Left renal cortex interstitium (tissue), 4 donors: Measurements from ENCODE around the gene KLK13. TPM values are rescaled to one million over a fixed set of nuclear protein-coding genes. Genes with fewer than 3 reads are reported as not detected.

Experiments used
- DNase-seq, 4 donors: peaks; one replicate each; pipeline ENCODE4 v3.0.0-alpha.2; 2013; ENCODE audit warnings: low read depth in 4 of 4, low spot score in 2 of 4, missing footprints in 1 of 4
- polyA plus RNA-seq, 4 donors: library from polyadenylated mRNA; unstranded; fragments of 120-200 nt; gene quantifications; one replicate each; pipeline ENCODE4 v1.2.1, GENCODE V29; 2013; ENCODE audit not compliant: insufficient read length in 4 of 4

The KLK13 gene
- polyA plus RNA-seq, 4 donors, result 0.22 to 0.66 (median 0.38) TPM

DNA sequence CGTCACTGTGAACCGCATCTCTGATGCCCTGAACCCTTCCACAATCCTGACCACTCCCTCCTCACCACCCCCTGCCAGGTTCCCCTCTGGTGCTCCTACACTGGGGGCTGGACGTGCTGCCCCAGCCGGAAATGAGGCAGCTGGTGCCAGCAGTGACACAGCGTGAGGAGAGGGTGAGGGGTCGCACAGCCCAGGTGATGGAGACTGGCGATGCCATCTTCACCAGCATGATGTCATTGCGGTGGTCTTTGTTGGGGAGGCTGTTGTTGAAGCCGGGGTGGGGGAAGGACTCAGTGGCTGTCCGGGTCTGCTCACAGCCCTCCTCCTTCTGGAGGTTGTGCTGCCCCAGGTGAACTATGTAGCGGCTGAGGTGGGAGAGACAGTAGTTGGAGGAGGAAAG, 40.9 kb downstream of the KLK13 start:
- no peak for DNase-seq

DNA sequence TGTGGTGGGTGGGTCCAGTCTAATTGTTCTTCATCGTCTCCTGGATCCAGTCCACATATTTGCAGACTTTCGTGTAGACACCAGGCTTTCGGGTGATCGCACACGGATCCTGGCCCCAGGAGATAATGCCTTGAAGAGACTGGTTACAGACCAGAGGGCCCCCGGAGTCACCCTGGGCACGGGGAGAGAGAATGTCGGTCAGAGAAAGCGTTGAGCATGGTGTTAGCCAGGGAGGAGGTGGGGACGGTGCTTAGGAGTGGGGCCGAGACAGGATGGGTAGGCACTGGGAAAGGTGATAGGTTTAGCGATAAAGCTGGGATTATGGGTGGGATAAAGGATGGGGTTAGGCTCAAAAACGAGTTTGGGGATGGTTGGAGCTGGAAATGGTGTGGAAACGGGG, 42.4 kb downstream of the KLK13 start:
- no peak for DNase-seq

GRCh38 chr19:51020988-51021651, 43.8 kb downstream of the KLK13 start:
- DNase-seq, result peak in 1 of 4 donors; percentile 50

DNA sequence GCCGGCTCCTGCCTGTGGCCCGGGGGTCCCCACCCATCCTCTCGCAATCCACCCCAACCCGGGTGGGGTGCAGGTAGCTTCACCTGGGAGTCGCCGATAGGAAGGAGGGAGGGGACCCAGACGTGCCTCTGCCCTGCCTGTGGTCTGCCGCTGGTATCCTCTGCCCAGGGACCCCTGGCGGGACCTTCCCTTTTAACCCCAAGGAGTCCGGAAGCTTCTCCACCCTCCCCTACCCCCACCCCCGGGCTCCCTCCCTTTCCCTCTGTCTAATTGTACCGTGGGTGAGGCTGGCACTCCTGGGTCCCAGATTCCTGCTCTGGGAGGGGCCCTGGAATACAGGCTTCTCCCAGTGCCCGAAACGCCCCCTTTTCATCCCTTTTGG, 45.4 kb downstream of the KLK13 start, which contains the start of gene KLK10:
Gene KLK10 (minus strand): TSS at position 166 of the 382 bp plus-strand sequence. CDS start 579 bp downstream, outside the sequence.
- DNase-seq, result no peak

- no peak for DNase-seq
Measured at GRCh38 chr19:51018745-51019543, 45.9 kb downstream of the KLK13 start.

- peak in 1 of 4 donors; percentile 32 for DNase-seq
Measured at GRCh38 chr19:51016798-51017683, 47.9 kb downstream of the KLK13 start.

GRCh38 chr19:51015691-51016267, 49.1 kb downstream of the KLK13 start:
- DNase-seq, result no peak

DNA sequence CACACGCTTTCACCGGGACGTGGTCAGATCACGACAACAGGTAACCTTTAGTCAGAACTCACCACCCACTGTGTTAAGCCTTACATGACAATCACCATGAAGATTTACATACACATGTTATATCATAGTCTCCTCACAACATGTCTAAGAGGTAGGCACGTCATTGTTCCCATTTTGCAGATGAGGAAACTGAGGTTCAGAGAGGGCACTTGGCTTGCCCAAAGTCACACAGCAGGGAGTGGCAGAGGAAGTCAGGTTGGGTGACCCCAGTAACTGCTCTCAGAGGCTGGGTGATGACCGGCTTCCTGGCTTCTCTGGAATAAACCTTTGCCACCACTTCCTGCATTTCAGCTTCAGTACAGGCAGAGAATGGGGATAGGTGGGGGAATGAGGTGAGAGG, 50.6 kb downstream of the KLK13 start:
- DNase-seq, result no peak

DNA sequence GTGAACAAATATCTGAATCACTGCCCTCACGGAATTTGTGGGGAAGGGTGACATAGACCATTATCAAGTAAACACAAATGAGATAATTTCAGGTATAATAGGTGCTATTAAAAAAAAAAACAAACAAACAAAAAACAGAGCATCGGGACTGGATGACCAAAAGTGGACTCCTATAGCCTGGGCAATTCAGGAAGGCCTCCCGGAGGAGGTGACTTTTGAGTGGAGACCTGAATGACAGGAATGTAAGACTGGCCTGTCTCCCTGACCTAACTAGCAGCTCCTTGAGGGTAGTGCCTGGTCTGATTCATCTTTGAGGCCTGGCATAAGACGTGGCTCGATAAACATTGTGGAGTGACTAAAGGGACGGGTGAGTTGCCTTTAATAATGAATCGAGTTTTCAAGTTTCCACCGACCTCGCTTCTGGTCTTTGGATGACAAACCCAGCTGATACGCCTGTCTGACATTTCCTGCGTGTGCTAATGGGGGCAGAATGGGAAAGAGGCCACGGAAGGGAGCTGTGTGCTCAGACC, 52.2 kb downstream of the KLK13 start:
- DNase-seq, result no peak

DNA sequence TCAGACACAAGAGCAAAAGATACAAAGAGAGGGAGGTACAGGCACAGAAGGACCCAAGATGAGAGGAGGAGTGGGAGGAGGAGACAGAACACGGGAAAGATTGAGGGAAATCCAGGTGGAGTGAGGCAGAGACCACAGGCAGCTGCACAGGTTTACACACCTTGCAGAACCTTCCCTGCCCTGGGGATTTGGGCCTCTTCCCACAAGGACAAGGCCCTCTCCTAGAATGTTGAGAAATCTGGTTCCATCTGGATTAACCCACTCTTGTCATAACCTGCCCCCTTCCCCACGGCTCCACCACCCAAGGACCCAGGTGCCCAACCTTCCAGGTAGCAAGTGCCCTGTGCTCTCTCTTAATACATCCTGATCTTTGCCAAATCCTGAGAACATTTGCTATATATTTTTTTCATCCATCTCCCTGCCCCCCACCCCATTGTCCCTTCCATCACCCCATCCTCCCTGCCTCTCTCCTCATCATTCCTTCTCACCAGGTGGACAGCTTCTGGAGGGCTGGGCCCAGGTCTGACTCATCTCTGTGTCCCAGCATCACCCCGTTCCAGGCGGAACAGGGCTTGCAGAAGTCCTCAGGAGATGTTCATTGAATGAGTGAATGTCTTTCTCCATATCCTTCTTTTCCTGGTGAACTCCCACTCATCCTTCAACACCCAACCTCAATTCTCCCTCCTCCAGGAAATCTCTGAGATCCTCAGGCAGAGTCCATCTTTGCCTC, 54.7 kb downstream of the KLK13 start:
- no peak for DNase-seq

DNA sequence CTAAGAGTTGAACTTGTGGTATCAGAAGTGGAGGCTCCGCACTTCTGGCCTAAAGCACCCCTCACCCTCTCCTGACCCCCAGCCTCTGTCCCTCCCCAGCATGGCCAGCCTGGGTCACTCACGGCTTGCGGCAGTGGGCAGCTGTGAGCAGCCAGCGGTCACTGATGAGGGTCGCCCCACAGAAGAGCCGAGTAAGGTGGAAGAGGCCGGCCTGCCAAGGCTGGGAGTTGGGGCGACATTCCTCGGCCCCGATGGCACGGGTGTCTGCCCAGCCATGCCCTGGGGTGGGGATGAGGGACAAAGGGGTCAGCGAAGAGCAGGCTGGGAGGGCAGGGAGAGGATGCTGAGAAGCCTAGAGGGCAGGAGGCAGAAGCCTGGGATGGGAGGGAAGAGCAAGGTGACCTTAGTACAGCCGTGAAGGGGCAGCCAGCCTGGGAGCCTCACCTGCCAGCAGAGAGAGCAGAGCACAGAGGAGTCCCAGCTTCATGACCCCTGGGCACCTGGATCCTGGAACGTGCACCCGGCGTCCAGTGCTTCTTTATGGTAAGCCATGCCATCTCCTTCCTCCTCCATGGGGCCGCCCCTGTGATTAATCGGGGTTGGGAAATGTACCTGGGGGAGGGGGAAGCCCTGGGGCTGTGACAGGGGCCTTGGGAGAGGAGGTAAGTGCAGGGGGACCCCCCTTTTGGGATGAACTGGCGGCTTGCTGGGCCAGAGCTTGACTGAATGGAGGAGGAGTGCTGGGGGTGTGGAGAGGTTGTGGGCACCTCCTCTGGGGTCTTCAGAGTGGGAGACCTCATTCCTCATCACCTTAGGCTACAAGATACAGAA, 55.6 kb downstream of the KLK13 start:
- DNase-seq, result no peak

DNA sequence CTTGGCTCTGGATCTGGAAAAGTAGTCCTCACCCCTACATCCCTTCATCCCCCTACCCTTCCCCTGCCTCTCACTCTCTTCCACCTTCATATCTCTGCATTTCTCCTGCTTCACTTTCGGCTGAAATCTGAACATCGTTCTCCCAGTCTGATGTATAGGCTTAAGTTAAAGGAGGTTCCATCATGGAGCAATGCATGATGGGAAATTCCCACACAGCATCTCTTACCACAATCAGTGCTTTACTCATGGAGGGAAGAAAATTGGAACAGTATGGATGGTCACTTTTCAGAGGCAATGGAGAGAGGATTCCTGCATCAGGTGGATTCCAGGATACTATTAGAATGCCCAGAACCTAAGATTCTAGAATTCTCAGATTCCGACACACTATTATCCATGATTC, 57.4 kb downstream of the KLK13 start:
- no peak for DNase-seq

DNA sequence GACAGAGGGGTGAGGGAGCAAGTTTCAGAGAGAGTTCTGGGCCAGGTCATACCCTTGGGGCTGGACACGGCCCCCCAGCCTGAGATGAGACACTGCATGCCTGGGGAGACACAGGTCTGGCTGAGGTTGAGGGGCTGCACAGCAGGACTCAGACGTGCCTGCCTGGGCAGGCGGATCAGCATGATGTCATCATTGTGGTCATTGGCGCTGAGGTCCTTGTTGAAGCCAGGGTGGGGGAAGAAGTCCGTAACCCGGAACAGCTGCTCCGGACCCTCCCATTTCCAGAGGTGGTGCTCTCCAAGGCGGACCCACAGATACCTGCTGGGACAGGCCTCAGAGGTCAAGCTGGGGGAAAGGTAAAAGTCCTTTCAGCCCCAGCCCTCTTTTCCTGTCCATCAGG, 58.5 kb downstream of the KLK13 start:
- DNase-seq, result no peak

Other genes with a start within 250 kb of the KLK13 start
- gene KLK1, start 241.3 kb downstream of the KLK13 start, polyA plus RNA-seq, result 1 to 10 TPM; 1.6 to 2.2 (median 1.9) TPM
- gene KLK15, start 231.5 kb downstream of the KLK13 start, polyA plus RNA-seq, result not detected
- under 1 TPM; 0.32 to 0.85 (median 0.57) TPM for gene KLK3, start 210.2 kb downstream of the KLK13 start, polyA plus RNA-seq
- under 1 TPM in 2 of 4 donors, not detected in 2; 0.39 to 0.42 TPM for gene KLK2, start 191.7 kb downstream of the KLK13 start, polyA plus RNA-seq
- not detected for gene KLK4, start 153.7 kb downstream of the KLK13 start, polyA plus RNA-seq
- gene KLK5, start 112.1 kb downstream of the KLK13 start, polyA plus RNA-seq, result 1 to 10 TPM; 1.2 to 2.5 (median 1.5) TPM
- 10 to 100 TPM; 30.9 to 45.1 (median 35.1) TPM for gene KLK6, start 95.5 kb downstream of the KLK13 start, polyA plus RNA-seq
- gene KLK7, start 81.2 kb downstream of the KLK13 start, polyA plus RNA-seq, result 1 to 10 TPM; 4.3 to 9.0 (median 5.0) TPM
- 1 to 10 TPM in 3 of 4 donors, under 1 TPM in 1; 0.90 to 4.2 (median 2.2) TPM for gene KLK8, start 63.5 kb downstream of the KLK13 start, polyA plus RNA-seq
- gene KLK10, start 45.4 kb downstream of the KLK13 start, polyA plus RNA-seq, result under 1 TPM; 0.13 to 0.48 (median 0.19) TPM
- gene KLK11, start 38.5 kb downstream of the KLK13 start, polyA plus RNA-seq, result under 1 TPM; 0.30 to 0.81 (median 0.30) TPM
- gene KLK12, start 30.1 kb downstream of the KLK13 start, polyA plus RNA-seq, result not detected
- under 1 TPM in 2 of 4 donors, not detected in 2; 0.51 to 0.61 TPM for gene KLK14, start 17.8 kb upstream of the KLK13 start, polyA plus RNA-seq
- 1 to 10 TPM; 2.8 to 4.7 (median 3.8) TPM for gene CTU1, start 43.3 kb upstream of the KLK13 start, polyA plus RNA-seq
- gene SIGLEC9, start 59.8 kb upstream of the KLK13 start, polyA plus RNA-seq, result 1 to 10 TPM in 3 of 4 donors, under 1 TPM in 1; 0.95 to 2.1 (median 1.5) TPM
- 1 to 10 TPM in 1 of 4 donors, under 1 TPM in 3; 0.52 to 1.1 (median 0.70) TPM for gene SIGLEC7, start 77.2 kb upstream of the KLK13 start, polyA plus RNA-seq
- 1 to 10 TPM; 1.4 to 2.6 (median 1.6) TPM for gene CD33, start 160.0 kb upstream of the KLK13 start, polyA plus RNA-seq
- not detected for gene SIGLECL1, start 186.0 kb upstream of the KLK13 start, polyA plus RNA-seq
- gene IGLON5, start 246.6 kb upstream of the KLK13 start, polyA plus RNA-seq, result 1 to 10 TPM; 2.9 to 4.5 (median 4.2) TPM